NOMO-1 treated with DMSO at 0.1 percent for 48 hours (cell line): ENCODE results near the gene DAD1.
"Not testable (repeated sequence)": the region's sequence is repeated elsewhere in the genome, so short reads cannot be mapped to it uniquely, and the experiment has no call there.

Experiments used
- DNase-seq: peaks from one replicate; lab custom pipeline; 2025; ENCODE audit not compliant: unreplicated experiment; lab: John Stamatoyannopoulos, UW

Gene DAD1

DNA sequence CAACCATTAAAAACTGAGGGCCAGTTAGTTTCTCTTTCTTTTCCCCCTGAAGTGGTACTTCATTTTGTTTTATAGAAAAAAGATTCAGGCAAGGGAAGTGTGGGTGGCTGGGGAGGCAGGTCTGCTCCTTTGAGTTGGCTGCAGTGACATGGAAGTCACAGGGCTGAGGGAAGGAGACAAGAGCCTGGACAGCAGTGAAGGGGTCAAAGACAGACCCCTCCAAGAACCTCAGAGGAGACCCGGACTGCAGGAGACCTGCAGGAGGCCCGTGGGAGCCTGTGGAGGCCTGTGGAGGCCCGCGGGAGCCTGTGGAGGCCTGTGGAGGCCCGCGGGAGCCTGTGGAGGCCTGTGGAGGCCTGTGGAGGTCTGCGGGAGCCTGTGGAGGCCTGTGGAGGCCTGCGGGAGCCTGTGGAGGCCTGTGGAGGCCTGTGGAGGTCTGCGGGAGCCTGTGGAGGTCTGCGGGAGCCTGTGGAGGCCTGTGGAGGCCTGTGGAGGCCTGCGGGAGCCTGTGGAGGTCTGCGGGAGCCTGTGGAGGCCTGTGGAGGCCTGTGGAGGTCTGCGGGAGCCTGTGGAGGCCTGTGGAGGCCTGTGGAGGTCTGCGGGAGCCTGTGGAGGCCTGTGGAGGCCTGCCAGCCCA lies 35.0 kb downstream of the DAD1 start:
- DNase-seq = not testable (repeated sequence)

DNA sequence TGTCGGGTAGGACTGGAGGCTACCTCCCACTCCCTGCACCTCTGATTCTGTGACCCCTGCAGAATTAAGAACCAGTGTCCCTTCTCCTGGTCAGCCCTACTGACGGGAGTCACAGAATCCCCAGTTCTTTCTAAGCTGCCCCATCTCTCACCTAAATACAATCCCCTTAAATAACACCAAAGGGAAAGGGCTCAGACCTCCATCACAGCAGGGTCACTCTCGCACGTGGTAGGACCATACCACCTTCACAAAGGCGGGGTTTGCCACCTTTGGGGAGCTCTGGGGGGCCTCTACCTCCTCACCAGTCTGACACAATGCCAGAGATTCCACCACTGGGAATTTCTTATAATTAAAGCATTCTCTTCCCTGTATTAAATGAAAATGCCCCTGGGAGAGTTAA lies 35.6 kb downstream of the DAD1 start:
- DNase-seq = no peak

DNA sequence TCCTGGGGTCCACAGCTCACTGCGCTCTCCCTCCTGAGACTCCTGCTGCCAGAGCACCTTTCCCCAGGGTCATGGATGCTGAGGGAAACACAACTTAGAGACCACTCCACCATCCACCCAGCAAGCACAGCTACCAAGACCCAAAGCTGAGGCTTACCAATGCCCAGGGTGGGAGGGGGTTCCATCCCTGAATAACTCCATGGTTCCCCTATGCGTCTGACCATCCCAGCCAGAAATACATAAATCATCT lies 36.3 kb downstream of the DAD1 start:
- DNase-seq = no peak

DNA sequence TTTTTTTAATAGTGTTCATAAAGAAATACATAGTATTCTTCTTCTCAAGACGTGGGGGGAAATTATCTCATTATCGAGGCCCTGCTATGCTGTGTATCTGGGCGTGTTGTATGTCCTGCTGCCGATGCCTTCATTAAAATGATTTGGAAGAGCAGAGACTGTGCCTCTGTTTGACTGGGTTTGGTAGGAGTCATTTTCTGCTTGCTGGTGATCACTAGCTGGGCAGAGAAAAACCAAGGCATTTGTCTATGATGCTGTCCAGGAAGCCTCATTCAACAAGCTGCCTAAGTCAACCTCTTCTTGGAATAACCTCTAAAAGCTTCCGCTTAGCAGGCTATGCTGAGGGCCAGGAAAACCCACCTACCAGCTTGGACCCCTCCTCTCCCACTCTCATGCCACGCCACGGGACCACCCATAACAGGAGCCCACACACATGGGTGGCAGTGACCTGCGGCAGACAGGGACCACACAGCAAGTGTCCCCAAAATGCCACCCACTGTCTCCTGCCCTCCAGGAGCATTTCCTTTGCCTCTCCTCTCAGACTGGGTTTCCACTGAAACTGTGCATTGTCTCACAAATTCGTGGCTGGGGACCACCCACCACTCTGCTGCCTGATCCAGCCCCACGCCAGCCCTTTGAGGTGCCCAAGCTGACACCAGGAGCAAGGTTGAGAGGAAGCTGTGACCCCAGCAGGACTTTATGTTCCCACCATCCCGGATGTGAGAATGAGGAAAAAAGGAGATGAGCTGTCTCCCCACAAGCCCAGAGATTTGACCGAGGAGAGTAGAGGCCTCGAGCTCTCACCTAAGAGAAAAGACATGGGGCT lies 36.8 kb downstream of the DAD1 start:
- no peak for DNase-seq

DNA sequence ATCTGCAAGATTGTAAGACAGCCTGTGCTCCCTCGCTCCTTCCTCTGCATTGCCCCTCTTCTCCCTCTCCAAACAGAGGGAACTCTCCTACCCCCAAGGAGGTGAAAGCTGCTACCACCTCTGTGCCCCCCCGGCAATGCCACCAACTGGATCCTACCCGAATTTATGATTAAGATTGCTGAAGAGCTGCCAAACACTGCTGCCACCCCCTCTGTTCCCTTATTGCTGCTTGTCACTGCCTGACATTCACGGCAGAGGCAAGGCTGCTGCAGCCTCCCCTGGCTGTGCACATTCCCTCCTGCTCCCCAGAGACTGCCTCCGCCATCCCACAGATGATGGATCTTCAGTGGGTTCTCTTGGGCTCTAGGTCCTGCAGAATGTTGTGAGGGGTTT lies 37.4 kb downstream of the DAD1 start:
- no peak for DNase-seq

DNA sequence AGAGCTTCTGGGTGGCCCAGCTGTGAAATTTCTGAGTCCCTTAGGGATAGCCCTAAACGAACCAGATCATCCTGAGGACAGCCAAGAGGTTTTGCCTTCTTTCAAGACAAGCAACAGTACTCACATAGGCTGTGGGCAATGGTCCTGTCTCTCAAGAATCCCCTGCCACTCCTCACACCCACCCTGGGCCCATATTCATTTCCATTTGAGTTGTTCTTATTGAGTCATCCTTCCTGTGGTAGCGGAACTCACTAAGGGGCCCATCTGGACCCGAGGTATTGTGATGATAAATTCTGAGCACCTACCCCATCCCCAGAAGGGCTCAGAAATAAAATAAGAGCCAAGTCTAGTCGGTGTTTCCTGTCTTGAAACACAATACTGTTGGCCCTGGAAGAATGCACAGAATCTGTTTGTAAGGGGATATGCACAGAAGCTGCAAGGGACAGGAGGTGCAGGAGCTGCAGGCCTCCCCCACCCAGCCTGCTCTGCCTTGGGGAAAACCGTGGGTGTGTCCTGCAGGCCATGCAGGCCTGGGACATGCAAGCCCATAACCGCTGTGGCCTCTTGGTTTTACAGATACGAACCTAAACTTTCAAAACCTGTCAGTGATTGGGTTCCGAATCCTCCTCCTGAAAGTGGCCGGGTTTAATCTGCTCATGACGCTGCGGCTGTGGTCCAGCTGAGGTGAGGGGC lies 38.9 kb downstream of the DAD1 start:
- DNase-seq = no peak

DNA sequence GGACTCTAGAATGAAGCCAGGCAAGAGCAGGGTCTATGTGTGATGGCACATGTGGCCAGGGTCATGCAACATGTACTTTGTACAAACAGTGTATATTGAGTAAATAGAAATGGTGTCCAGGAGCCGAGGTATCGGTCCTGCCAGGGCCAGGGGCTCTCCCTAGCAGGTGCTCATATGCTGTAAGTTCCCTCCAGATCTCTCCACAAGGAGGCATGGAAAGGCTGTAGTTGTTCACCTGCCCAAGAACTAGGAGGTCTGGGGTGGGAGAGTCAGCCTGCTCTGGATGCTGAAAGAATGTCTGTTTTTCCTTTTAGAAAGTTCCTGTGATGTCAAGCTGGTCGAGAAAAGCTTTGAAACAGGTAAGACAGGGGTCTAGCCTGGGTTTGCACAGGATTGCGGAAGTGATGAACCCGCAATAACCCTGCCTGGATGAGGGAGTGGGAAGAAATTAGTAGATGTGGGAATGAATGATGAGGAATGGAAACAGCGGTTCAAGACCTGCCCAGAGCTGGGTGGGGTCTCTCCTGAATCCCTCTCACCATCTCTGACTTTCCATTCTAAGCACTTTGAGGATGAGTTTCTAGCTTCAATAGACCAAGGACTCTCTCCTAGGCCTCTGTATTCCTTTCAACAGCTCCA lies 39.6 kb downstream of the DAD1 start:
- DNase-seq = no peak

DNA sequence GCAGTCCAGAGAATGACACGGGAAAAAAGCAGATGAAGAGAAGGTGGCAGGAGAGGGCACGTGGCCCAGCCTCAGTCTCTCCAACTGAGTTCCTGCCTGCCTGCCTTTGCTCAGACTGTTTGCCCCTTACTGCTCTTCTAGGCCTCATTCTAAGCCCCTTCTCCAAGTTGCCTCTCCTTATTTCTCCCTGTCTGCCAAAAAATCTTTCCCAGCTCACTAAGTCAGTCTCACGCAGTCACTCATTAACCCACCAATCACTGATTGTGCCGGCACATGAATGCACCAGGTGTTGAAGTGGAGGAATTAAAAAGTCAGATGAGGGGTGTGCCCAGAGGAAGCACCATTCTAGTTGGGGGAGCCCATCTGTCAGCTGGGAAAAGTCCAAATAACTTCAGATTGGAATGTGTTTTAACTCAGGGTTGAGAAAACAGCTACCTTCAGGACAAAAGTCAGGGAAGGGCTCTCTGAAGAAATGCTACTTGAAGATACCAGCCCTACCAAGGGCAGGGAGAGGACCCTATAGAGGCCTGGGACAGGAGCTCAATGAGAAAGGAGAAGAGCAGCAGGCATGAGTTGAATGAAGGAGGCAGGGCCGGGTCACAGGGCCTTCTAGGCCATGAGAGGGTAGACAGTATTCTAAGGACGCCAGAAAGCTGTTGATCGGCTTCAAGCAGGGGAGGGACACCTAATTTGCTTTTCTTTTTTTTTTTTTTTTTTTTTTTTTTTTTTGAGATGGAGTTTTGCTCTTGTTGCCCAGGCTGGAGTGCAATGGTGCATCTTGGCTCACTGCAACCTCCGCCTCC lies 40.9 kb downstream of the DAD1 start:
- no peak for DNase-seq

DNA sequence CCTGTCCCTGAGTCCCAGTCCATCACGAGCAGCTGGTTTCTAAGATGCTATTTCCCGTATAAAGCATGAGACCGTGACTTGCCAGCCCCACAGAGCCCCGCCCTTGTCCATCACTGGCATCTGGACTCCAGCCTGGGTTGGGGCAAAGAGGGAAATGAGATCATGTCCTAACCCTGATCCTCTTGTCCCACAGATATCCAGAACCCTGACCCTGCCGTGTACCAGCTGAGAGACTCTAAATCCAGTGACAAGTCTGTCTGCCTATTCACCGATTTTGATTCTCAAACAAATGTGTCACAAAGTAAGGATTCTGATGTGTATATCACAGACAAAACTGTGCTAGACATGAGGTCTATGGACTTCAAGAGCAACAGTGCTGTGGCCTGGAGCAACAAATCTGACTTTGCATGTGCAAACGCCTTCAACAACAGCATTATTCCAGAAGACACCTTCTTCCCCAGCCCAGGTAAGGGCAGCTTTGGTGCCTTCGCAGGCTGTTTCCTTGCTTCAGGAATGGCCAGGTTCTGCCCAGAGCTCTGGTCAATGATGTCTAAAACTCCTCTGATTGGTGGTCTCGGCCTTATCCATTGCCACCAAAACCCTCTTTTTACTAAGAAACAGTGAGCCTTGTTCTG lies 41.6 kb downstream of the DAD1 start:
- no peak for DNase-seq

DNA sequence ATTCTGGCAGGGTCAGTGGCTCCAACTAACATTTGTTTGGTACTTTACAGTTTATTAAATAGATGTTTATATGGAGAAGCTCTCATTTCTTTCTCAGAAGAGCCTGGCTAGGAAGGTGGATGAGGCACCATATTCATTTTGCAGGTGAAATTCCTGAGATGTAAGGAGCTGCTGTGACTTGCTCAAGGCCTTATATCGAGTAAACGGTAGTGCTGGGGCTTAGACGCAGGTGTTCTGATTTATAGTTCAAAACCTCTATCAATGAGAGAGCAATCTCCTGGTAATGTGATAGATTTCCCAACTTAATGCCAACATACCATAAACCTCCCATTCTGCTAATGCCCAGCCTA lies 42.3 kb downstream of the DAD1 start:
- DNase-seq = no peak

DNA sequence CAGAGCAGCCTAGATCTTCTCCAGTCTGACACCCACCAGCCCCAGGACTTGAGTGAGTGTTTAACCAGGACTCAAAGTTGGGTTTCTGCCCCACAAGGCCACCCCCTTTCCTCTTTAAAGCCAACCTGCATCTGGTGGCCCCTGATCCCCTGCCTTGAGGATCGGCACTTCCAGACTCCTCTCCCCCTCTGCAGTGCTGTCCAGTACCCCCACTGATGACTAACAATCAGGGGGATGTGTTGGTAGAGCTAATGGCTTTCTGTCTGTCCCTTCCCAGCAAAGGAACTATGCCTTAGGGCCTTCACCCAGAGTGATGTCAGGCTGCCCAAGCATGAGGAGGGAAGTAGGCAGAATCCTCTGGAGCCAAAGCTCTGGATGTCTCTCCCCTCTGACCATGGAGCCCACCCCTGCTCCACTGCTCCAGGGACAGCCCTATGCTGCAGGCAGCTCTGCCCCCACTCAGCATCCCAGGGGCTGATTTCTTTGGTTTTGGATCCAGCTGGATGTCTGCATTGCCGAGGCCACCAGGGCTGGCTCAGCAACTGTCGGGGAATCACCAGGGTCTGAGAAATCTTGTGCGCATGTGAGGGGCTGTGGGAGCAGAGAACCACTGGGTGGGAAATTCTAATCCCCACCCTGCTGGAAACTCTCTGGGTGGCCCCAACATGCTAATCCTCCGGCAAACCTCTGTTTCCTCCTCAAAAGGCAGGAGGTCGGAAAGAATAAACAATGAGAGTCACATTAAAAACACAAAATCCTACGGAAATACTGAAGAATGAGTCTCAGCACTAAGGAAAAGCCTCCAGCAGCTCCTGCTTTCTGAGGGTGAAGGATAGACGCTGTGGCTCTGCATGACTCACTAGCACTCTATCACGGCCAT lies 42.9 kb downstream of the DAD1 start:
- DNase-seq = no peak

DNA sequence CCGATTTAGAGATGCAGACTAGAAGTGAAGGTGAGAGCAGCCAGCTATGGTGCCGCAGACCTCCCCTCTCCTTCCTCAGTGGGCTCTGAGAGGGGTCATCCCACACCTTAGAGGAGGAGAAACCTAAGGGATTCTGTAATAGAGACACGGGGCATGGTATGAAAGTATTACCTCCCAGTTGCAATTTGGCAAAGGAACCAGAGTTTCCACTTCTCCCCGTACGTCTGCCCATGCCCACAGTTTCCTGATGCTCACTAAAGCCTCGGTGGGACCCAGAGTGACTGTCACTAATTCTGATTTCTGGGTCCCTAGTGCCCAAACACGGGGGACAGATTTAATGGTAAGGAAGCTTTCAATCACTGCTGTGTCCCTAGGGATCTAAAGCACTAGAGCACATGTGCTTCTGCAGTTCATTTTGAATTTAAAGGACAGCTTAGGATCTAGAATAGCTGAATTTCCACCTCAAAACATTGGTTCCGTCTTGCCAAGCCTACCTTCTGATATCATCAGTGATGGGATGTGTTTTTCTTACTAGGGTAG lies 44.1 kb downstream of the DAD1 start:
- no peak for DNase-seq

DNA sequence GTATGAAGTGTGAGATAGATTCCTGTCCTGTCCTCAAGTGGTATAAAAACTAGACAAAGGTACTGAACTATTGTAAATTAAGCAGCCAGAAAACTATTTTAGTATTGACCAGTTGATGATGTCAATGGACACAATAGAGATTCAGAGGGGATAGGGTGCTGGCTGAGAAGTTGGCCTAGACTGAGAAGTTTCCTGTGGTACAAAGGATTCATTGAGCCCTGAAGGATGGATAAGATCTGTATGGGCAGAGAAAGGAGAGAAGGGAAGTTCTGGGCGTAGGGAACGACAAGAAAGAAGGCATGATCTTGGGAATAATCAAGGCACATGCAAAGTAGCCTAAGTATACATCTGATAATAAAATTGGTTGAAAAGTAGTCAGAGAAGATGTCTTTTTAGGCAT lies 44.6 kb downstream of the DAD1 start:
- DNase-seq = no peak

DNA sequence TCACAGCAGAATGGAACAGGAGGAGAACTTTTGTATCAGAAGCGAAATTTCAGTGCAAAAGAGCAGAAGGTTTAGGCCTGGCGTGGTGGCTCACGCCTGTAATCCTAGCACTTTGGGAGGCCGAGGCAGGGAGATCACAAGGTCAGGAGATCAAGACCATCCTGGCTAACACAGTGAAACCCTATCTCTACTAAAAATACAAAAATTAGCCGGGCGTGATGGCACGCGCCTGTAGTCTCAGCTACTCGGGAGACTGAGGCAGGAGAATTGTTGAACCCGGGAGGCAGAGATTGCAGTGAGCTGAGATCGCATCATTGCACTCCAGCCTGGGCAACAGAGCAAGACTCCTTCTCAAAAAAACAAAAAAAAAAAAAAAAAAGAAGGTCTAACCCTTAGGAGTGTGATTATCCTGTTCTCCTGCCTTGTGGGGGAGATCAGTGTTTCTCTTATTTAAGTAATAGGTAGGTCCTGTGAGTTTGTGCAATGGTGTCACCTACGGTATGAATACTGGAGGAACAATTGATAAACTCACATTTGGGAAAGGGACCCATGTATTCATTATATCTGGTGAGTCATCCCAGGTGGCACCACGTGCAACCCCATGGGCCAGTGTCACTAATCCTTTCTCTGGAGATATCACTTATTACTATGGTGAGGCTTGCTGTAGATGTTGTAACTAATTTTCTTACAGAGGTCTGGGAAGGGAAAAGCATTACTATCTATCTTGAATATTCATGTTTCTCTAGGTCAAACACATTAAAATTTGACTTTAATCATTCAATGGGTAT lies 45.3 kb downstream of the DAD1 start:
- DNase-seq = not testable (repeated sequence)

DNA sequence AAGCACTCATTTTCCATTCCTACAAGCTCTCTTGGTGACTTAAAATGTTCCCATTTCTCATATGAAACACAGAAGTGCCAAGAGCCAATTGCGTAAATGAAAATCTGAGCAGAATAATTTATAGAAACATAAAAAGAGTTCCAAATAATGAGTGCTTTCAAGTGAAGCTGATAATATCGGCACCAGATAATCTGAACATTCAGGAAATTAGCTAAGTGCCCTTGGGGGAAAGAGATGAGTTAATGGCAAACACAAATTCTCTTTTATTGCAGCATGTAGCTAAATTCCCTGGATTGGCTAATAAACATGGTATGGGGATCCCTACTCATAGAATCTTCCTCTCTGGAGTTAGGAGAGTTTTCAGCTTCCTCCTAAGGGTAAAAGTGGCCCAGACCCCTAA lies 46.7 kb downstream of the DAD1 start:
- DNase-seq = no peak

DNA sequence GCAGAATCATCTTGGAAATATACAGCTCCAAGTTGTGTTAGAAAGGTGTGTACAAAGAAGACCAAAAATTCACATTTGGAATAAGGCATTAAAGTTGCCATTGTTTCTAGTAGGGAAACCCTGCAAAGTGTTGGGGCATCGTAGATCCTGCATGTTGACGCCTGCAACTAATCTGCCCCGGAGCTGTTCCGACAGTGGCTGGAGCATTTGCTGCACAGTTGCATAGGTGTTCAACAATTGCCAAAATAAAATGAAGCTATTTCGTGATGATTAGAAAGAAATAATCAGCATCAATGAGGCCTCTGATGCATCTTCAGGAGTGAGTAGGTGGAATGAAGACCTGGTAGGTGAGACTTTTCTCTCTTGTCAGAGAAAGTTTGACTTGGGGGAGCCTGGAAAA lies 47.3 kb downstream of the DAD1 start:
- no peak for DNase-seq

DNA sequence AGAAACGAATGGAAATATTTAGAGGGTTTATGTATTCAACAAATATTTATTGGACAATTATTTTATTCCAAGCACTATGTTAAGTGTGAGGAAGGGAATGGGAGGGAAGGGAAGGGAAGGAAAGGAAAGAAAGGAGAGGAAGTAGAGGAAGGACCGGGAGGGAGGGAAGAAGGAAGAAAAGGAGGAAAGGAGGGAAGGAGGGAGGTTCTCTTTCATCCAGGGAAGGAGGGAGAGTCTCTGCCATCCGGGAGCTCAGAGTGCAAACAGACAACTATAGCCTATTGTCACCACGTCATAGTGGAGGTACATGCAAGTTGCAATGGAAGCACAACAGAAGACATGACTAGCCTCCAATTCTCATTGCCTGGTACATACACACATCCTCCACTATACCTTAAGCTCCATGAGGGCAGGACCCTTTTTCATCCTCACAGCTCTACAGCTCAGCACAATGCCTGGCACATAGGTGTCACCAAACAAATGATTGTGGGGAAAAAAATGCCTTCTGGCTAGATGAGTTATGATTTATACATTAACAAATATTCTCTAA lies 48.1 kb downstream of the DAD1 start:
- DNase-seq = no peak

DNA sequence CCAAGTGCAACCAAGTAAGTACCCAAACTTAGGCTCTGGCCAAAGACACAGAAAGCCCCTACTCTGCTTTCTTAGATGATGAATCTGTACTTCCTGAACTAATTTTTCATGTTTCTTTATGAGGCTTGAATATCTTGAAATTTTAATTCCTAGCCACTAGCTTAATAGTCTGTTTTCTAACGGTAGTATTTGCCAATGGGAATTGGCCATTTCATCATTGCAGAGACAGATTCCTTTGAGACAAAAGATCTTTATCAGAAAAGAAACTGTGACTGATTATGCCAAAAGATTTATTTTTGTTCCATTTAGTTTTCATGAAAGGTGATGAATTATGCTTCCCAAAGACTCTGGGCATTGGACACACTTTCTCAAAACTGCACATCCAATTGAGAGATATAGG lies 48.7 kb downstream of the DAD1 start:
- DNase-seq = no peak

DNA sequence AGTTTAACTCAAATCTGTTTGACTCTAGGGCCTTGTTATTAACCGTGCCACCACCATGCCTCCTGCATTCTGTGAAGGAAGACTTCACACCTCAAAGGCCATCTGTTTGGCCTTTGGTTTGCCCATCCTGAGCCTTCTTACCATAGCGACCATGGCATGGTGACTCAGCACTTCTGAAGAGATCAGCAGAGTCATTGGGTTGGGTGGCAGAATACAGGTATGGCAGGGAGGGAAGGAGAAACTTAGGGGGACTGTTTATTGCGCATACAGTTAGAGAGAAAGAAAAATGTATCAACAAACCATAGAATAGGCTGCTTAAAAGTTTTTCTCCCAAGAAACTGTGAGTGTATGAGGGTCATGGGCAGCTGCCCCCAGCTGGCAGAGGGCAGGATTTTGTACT lies 49.2 kb downstream of the DAD1 start:
- DNase-seq = no peak
